Tibial artery (tissue), 4 donors: ENCODE results near the gene RPS21.

ENCODE experiments used
- DNase-seq, 2 donors: peaks; one replicate each; pipeline ENCODE4 v3.0.0-alpha.2; 2019
- H3K27ac ChIP-seq, 2 donors: fragments of 200-600 bp; sonication (generic) in 1 of 2; 1 replicate in 1 of 2; 2 replicates in 1 of 2; pipeline ENCODE4 v1.5.1; 2018 to 2019; ENCODE audit warnings: mild to moderate bottlenecking in 1 of 2
- H3K27me3 ChIP-seq, 2 donors: fragments of 200-600 bp; sonication (generic) in 1 of 2; one replicate each; pipeline versions ENCODE4 v1.5.1 to v1.6.0; 2016 to 2019
- H3K36me3 ChIP-seq, 3 donors: fragments of 200-600 bp; sonication (generic) in 2 of 3; one replicate each; pipeline ENCODE4 v1.5.1; 2016 to 2019; ENCODE audit warnings: mild to moderate bottlenecking in 2 of 3
- H3K4me1 ChIP-seq, 4 donors: fragments of 200-600 bp; sonication (generic) in 2 of 4; 1 replicate in 3 of 4; 2 replicates in 1 of 4; pipeline ENCODE4 v1.5.1; 2016 to 2019
- H3K4me3 ChIP-seq, 2 donors: fragments of 200-600 bp; sonication (generic) in 1 of 2; 1 replicate in 1 of 2; 2 replicates in 1 of 2; pipeline ENCODE4 v1.5.1; 2018 to 2019; ENCODE audit warnings: mild to moderate bottlenecking in 2 of 2
- H3K9me3 ChIP-seq, 3 donors: fragments of 200-600 bp; sonication (generic) in 1 of 3; one replicate each; pipeline ENCODE4 v1.5.1; 2016 to 2019
- CTCF ChIP-seq, 2 experiments: fragments of 200-600 bp in 1 of 2; fragments of 450-650 bp in 1 of 2; IDR thresholded peaks; one replicate each; pipeline ENCODE4 v1.5.1; 2017 to 2019; ENCODE audit warnings: antibody characterized with exemption in 2 of 2, mild to moderate bottlenecking in 1 of 2, moderate library complexity in 1 of 2
- intact Hi-C: fragments of 100-400 bp; cut with DNase I; formaldehyde crosslinking; loops from one replicate; pipeline ENCODE4 v1.15.0; 2023; ENCODE audit warnings: low total_unique reads

The RPS21 gene

DNA sequence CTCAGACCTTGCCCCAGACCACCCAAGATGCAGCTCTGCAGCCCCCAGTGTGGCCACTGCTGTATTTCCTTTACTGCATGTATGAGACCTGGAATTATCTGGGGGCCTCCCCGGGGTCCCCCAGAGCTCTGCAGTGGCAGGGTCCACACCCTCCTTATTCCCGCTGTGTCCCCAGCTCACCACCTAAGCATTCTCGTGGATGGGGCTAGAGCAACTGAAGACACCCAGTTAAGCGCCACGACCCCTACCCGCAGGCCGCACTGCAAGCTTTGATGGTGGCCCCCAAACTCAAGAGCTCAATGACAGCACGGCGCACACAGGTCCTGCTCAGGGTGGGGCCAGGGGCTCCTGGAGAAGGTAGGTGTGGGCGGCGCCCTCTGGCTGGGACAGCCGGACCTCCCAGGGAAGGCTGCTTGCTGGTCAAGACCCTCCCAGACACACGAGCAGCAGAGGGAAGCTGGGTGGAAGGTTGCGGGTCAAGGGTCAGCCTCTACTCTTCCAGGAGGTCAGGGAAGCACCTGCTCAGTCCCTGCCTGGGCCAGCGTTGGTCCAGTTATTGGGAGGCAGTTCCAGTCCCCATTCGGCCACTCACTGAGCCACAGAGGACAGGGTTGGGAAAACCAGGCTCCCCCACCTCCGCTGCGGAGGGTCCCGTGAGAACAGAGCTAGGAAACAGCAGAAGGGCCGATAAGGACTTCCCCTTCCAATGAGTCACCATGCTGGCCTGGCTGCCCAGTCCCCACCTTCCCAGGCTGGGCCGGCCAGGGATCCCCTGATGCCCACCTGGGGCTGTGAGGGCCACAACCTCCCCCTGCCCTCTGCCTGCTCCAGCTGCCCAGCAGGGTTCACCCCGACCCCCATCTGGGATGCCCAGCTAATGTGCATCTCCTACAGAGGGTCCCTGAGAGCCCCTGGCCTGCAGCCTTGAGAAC is 22.7 kb upstream of the RPS21 start:
- intact Hi-C loops: no loop called here
- Histone ChIP-seq H3K27ac (peak overlapping the region; percentile 96 to 98), H3K9me3 (no peaks in the 10 kb centered on the region), H3K27me3 (no peaks in the 10 kb centered on the region), H3K4me1 (peaks cover 14 to 92% (median 82%) of the 10 kb centered on the region in 4 donors), H3K4me3 (peak overlapping the region; percentile 77 to 93), H3K36me3 (peaks cover 0 to 14% (median 0%) of the 10 kb centered on the region in 3 donors)
- TF ChIP-seq CTCF (IDR thresholded peaks at IDR 0.05): no peak
- DNase-seq: peak in 1 of 2 donors; percentile 81

DNA sequence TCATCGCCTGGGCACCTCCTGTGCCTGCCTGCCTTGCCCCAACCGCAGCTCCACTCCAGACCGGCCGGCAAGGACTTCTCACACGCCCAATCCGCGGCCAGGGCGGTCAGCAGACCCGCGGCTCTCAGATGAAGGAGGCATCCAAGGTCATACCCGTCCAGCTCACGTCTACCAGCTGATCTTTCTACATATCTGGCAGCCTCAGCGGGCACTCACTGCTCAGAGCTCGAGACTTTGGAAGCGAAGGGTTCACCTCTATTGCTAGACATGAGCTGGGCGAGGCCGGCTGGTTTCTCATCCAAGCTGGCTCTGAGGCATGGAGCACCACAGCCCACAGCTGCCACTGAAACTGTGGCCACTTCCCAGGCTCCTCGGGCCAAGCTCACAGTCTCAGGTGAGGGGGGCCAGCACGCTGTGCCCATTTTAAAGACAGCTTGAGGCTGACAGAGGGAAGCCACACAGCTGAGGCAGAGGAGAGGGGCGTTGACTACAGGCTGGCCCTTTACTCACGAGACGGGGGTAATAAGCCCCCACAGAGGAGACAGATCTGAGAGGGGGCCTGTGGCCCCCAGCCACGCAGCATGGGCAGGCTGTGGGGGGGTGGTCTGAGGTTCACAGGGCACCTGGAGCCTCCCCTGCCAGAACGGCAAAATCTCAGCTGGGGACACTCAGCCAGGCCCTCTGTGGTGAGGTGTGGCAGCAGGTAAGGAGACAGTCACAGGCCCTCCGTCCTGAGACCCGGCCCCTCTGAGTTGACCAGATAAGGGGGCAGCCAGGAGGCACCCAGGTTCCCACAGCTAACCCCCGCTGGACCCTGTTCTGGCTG is 21.8 kb upstream of the RPS21 start:
- Histone ChIP-seq H3K9me3 (no peaks in the 10 kb centered on the region), H3K36me3 (peaks cover 0 to 14% (median 0%) of the 10 kb centered on the region in 3 donors), H3K27ac (peak overlapping the region; percentile 96 to 98), H3K4me1 (peaks cover 20 to 92% (median 82%) of the 10 kb centered on the region in 4 donors), H3K27me3 (no peaks in the 10 kb centered on the region), H3K4me3 (peak overlapping the region; percentile 77 to 93)
- peak; percentile 76 to 94 for DNase-seq
- intact Hi-C loops: no loop called here
- no peak for TF ChIP-seq CTCF (IDR thresholded peaks at IDR 0.05)

GRCh38 chr20:62365814-62366369 is 21.0 kb upstream of the RPS21 start:
- peak in 1 of 2 donors; percentile 93 for DNase-seq
- H3K27me3 ChIP-seq: no peaks in the 10 kb centered on the region

DNA sequence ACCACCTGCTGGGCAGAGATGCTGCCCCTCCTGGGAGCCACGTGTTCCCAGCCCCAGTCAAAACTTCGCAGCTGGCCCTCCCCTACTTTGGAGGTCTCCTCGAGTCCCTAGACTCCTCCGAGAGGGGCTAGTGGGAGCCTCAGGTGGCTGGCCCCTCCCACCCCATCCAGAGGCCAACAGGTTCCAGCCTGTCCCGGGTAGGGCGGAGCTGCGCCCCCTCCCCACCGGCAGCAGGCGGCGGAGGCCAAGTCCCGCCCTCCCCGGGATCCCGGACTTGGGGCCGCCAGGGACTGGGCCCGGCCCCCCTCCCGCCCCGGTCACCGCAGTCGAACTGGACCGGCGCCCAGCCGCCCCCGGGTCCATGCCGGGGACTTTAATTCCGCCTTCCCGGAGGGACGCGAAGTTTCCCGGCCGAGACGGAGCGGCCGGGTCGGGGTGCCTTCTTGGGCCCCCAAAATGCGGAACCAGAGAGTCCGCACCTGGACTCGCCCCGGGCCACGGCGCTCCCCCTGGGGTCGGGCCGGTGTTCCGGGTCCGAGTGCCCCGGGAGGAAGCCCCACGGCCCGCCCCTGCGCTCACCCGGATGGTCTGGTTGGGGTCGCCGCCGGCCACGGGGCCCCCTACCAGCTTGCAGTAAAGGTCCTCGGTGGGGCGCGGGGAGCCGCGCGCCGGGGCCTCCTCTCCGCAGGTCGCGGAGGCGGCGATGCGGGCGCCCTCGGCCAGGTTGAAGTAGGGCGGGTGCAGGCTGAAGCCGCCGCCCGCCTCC is 20.4 kb upstream of the RPS21 start:
- Histone ChIP-seq H3K4me1 (peaks cover 22 to 95% (median 84%) of the 10 kb centered on the region in 4 donors), H3K4me3 (peak overlapping the region; percentile 77 to 93), H3K27ac (peak overlapping the region; percentile 96 to 98), H3K9me3 (no peaks in the 10 kb centered on the region), H3K27me3 (no peaks in the 10 kb centered on the region), H3K36me3 (peaks cover 0 to 7% (median 0%) of the 10 kb centered on the region in 3 donors)
- intact Hi-C loops: no loop called here
- TF ChIP-seq CTCF (IDR thresholded peaks at IDR 0.05): no peak
- peak in 1 of 2 donors; percentile 85 for DNase-seq

More at GRCh38 chr20:62365814-62366369, 21.0 kb upstream of the RPS21 start:
- Histone ChIP-seq H3K9me3 (no peaks in the 10 kb centered on the region), H3K36me3 (peaks cover 0 to 14% (median 0%) of the 10 kb centered on the region in 3 donors), H3K4me3 (peak overlapping the region; percentile 77 to 93), H3K4me1 (peaks cover 22 to 95% (median 84%) of the 10 kb centered on the region in 4 donors), H3K27ac (peak overlapping the region; percentile 96 to 98)
- TF ChIP-seq CTCF (IDR thresholded peaks at IDR 0.05): no peak
- intact Hi-C loops: no loop called here
